Transverse colon (tissue), 4 donors: ENCODE results near the gene MRPL42. TPM values are rescaled to one million over a fixed set of nuclear protein-coding genes. Genes with fewer than 3 reads are reported as not detected.

Source experiments
- DNase-seq: peaks from one replicate; pipeline ENCODE4 v3.0.0-alpha.2; 2019
- H3K27ac ChIP-seq, 4 donors: fragments of 200-600 bp; sonication (generic); 2 replicates each; pipeline ENCODE4 v1.5.1; 2016 to 2018; ENCODE audit warnings: inconsistent platforms in 4 of 4
- H3K27me3 ChIP-seq: fragments of 200-600 bp; sonication (generic); 2 replicates; pipeline ENCODE4 v1.5.1; 2017; ENCODE audit warnings: inconsistent platforms
- H3K36me3 ChIP-seq, 4 donors: fragments of 200-600 bp; sonication (generic); 2 replicates each; pipeline ENCODE4 v1.5.1; 2017 to 2019; ENCODE audit warnings: inconsistent platforms in 4 of 4
- H3K4me1 ChIP-seq, 4 donors: fragments of 200-600 bp; sonication (generic); 2 replicates each; pipeline ENCODE4 v1.5.1; 2017 to 2020; ENCODE audit warnings: inconsistent platforms in 4 of 4
- H3K4me3 ChIP-seq, 4 donors: fragments of 200-600 bp; sonication (generic); 1 replicate in 1 of 4; 2 replicates in 3 of 4; pipeline versions ENCODE4 v1.5.1 to v1.6.1; 2017 to 2019; ENCODE audit warnings: inconsistent platforms in 4 of 4
- H3K9me3 ChIP-seq, 2 donors: fragments of 200-600 bp; sonication (generic); 2 replicates each; pipeline ENCODE4 v1.5.1; 2017 to 2019; ENCODE audit warnings: inconsistent platforms in 2 of 2
- EP300 ChIP-seq: sonication (generic); formaldehyde crosslinking; IDR thresholded peaks from one replicate; pipeline ENCODE4 v1.6.1; 2017; ENCODE audit warnings: antibody characterized with exemption, low read depth
- POLR2A ChIP-seq: fragments of 450-650 bp; IDR thresholded peaks from one replicate; pipeline ENCODE4 v1.6.1; 2016; ENCODE audit warnings: antibody characterized with exemption, mild to moderate bottlenecking, moderate library complexity
- POLR2AphosphoS5 ChIP-seq, 3 donors: sonication (generic); formaldehyde crosslinking; IDR thresholded peaks; one replicate each; pipeline ENCODE4 v1.6.1; 2016; ENCODE audit warnings: antibody characterized with exemption in 3 of 3
- WGBS, 2 donors: methylation state at CpG; one replicate each; pipeline ENCODE4 v1.1.5; 2018; ENCODE audit warnings: low coverage in 1 of 2; 5-methylcytosine and 5-hydroxymethylcytosine counted together
- in situ Hi-C, 4 donors: fragments of 200-750 bp; cut with MboI; loops; one replicate each; pipeline versions ENCODE4 v1.15.0 to v1.15.1; 2017; ENCODE audit warnings: low sequenced_read_pairs in 3 of 4, low pct_ligation_motif_present in 1 of 4, low pct_unique_long_range_greater_than_20kb in 1 of 4
- intact Hi-C: fragments of 100-400 bp; cut with DNase I; formaldehyde crosslinking; loops from one replicate; pipeline ENCODE4 v1.15.1; 2023; ENCODE audit warnings: low total_unique reads
- total RNA-seq, 4 donors: library from RNA; depleted of rRNA; stranded (reverse); fragments of >200 nt; gene quantifications; one replicate each; pipeline ENCODE4 v1.1.0, GENCODE V29; 2016
- TF ChIP-seq, protein P1 (sequence below), 5 experiments: fragments of 200-600 bp in 3 of 5; fragments of 450-650 bp in 2 of 5; sonication (generic) in 3 of 5; IDR thresholded peaks; 1 replicate in 2 of 5; 2 replicates in 3 of 5; pipeline ENCODE4 v1.5.1; 2016 to 2017; ENCODE audit warnings: antibody characterized with exemption in 5 of 5, inconsistent platforms in 3 of 5, mild to moderate bottlenecking in 2 of 5, moderate library complexity in 1 of 5

MRPL42 gene
- total RNA-seq, 4 donors from 2014 or later: 10.5 to 45.1 (median 27.2) TPM

DNA sequence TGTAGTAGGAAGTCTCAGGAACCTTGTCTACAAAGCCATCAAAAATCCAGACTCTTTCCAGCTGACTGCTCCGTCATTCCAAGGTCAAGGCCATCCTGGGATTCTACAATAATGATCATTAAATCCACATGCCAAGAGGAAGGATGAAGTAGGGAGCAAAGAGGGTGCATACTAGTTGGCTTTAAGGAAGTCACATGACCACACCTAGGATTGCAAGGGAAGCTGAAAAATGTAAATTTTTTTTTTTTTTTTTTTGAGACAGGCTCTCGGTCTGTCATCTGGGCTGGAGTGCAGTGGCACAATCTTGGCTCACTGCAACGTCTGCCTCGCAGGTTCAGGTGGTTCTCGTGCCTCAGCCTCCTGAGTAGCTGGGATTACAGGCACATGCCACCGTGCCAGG lies 7.3 kb upstream of the MRPL42 start:
- H3K4me1 ChIP-seq: no peaks in the 10 kb centered on the region
- no peak overlapping the region for H3K4me3 ChIP-seq
- 20 to 70% methylated on average over 1 to 6 of the region's 6 CpGs for WGBS, 2 donors
- intact Hi-C loops: no loop called here
- in situ Hi-C loops: no loop called here
- no peaks in the 10 kb centered on the region for H3K9me3 ChIP-seq
- no peaks in the 10 kb centered on the region for H3K27me3 ChIP-seq
- H3K36me3 ChIP-seq: no peaks in the 10 kb centered on the region
- TF ChIP-seq POLR2A (no peak), EP300 (no peak), POLR2AphosphoS5 (IDR thresholded peaks at IDR 0.05) (no peak)
- TF ChIP-seq, protein P1, sequence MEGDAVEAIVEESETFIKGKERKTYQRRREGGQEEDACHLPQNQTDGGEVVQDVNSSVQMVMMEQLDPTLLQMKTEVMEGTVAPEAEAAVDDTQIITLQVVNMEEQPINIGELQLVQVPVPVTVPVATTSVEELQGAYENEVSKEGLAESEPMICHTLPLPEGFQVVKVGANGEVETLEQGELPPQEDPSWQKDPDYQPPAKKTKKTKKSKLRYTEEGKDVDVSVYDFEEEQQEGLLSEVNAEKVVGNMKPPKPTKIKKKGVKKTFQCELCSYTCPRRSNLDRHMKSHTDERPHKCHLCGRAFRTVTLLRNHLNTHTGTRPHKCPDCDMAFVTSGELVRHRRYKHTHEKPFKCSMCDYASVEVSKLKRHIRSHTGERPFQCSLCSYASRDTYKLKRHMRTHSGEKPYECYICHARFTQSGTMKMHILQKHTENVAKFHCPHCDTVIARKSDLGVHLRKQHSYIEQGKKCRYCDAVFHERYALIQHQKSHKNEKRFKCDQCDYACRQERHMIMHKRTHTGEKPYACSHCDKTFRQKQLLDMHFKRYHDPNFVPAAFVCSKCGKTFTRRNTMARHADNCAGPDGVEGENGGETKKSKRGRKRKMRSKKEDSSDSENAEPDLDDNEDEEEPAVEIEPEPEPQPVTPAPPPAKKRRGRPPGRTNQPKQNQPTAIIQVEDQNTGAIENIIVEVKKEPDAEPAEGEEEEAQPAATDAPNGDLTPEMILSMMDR (IDR thresholded peaks at IDR 0.05): no peak
- no peak overlapping the region for H3K27ac ChIP-seq
- no peak for DNase-seq

GRCh38 chr12:93460902-93461301 lies 6.4 kb upstream of the MRPL42 start:
- Histone ChIP-seq H3K9me3 (no peaks in the 10 kb centered on the region), H3K27me3 (no peaks in the 10 kb centered on the region), H3K4me1 (no peaks in the 10 kb centered on the region), H3K27ac (no peak overlapping the region), H3K4me3 (no peak overlapping the region), H3K36me3 (no peaks in the 10 kb centered on the region)
- 77 to 83% methylated on average over 7 of the region's 7 CpGs for WGBS, 2 donors
- DNase-seq: no peak
- intact Hi-C loops (no loop called here), in situ Hi-C loops (no loop called here)
- TF ChIP-seq POLR2A (no peak), POLR2AphosphoS5 (IDR thresholded peaks at IDR 0.05) (no peak), EP300 (no peak)
- TF ChIP-seq, protein P1 (IDR thresholded peaks at IDR 0.05): no peak

DNA sequence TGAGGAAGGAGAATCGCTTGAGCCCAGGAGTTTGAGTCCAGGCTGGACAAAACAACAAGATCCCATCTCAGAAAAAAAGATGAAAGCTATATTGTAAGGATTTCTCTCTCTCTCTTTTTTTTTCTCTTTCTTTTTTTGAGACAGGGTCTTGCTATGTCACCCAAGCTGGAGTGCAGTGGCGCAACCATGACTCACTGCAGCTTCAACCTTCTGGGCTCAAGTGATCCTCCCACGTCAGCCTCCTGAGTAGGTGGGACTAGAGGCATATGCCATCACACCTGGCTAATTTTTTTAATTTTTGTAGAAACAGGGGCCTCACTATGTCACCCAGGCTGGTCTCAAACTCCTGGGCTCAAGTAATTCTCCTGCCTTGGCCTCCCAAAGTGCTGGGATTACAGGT lies 5.8 kb upstream of the MRPL42 start:
- H3K4me3 ChIP-seq: no peak overlapping the region
- H3K36me3 ChIP-seq: no peaks in the 10 kb centered on the region
- DNase-seq: no peak
- no peaks in the 10 kb centered on the region for H3K27me3 ChIP-seq
- in situ Hi-C loops: no loop called here
- no peaks in the 10 kb centered on the region for H3K4me1 ChIP-seq
- TF ChIP-seq POLR2AphosphoS5 (IDR thresholded peaks at IDR 0.05) (no peak), EP300 (no peak), POLR2A (no peak)
- TF ChIP-seq, protein P1 (IDR thresholded peaks at IDR 0.05): no peak
- intact Hi-C loops: no loop called here
- no peak overlapping the region for H3K27ac ChIP-seq
- WGBS, 2 donors: 81 to 94% methylated on average over 3 of the region's 3 CpGs
- no peaks in the 10 kb centered on the region for H3K9me3 ChIP-seq

DNA sequence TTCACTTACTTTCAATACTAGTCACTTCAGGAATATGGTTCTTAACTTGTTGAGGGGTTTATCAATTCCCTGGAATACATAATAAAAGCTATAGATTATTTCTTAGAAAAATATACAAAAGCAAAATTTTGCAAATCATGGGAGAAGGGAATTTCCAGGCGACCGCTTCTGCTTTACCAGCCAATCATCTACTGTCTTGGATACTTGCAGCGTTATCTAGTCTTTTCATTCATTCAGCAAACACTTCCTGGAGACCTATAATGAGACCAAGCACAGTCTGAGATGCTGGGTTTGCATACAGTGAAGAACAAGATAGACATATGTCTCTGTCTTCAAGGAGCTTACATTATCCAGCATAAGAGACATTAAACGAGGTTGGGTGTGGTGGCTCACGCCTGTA lies 1.5 kb upstream of the MRPL42 start:
- H3K27me3 ChIP-seq: no peaks in the 10 kb centered on the region
- intact Hi-C loops: no loop called here
- TF ChIP-seq, protein P1 (IDR thresholded peaks at IDR 0.05): no peak
- TF ChIP-seq EP300 (no peak), POLR2A (no peak), POLR2AphosphoS5 (IDR thresholded peaks at IDR 0.05) (no peak)
- no peak overlapping the region for H3K4me3 ChIP-seq
- no peaks in the 10 kb centered on the region for H3K9me3 ChIP-seq
- H3K27ac ChIP-seq: no peak overlapping the region
- peaks cover 13 to 27% (median 22%) of the 10 kb centered on the region in 4 donors for H3K4me1 ChIP-seq
- WGBS, 2 donors: 85 to 96% methylated on average over 3 to 5 of the region's 5 CpGs
- in situ Hi-C loops: no loop called here
- peaks cover 0 to 7% (median 2%) of the 10 kb centered on the region in 4 donors for H3K36me3 ChIP-seq
- DNase-seq: no peak
